SU-DHL-6 (cell line): Measurements from ENCODE around the gene PTPRN2.

ENCODE experiments used
- H2AFZ ChIP-seq: fragments of 200-600 bp; sonication (generic); 2 replicates; pipeline ENCODE4 v1.6.1; 2014; ENCODE audit warnings: low read depth, mild to moderate bottlenecking, moderate library complexity, mixed read lengths, antibody characterized with exemption, low read length; ENCODE audit not compliant: severe bottlenecking
- H3F3A ChIP-seq: fragments of 200-600 bp; shearing (Covaris generic); 2 replicates; pipeline ENCODE4 v1.6.0; 2016; ENCODE audit warnings: antibody characterized with exemption, mild to moderate bottlenecking; ENCODE audit not compliant: insufficient read depth
- H3K27ac ChIP-seq: fragments of 200-600 bp; sonication (generic); 2 replicates; pipeline ENCODE4 v1.5.1; 2016; ENCODE audit warnings: low read depth, mild to moderate bottlenecking, low read length, moderate library complexity, mixed read lengths
- H3K27me3 ChIP-seq: fragments of 200-600 bp; sonication (generic), shearing (Covaris generic); 2 replicates; pipeline ENCODE4 v1.6.0; 2014; ENCODE audit warnings: mild to moderate bottlenecking, low read length
- H3K36me3 ChIP-seq: fragments of 200-600 bp; sonication (generic); 2 replicates; pipeline ENCODE4 v1.6.1; 2014; ENCODE audit warnings: mild to moderate bottlenecking, low read length, mixed read lengths
- H3K4me2 ChIP-seq: fragments of 300-600, 200-600 bp; shearing (Covaris generic), sonication (generic); 2 replicates; pipeline ENCODE4 v1.6.0; 2014; ENCODE audit warnings: low read length, low read depth, mild to moderate bottlenecking; ENCODE audit not compliant: poor library complexity, severe bottlenecking
- H3K4me3 ChIP-seq: fragments of 200-600 bp; sonication (generic); 2 replicates; pipeline ENCODE4 v1.5.1; 2014; ENCODE audit warnings: antibody characterized with exemption, low read length, mild to moderate bottlenecking, mixed read lengths; ENCODE audit not compliant: insufficient read depth, poor library complexity, severe bottlenecking
- H3K79me2 ChIP-seq: fragments of 200-600 bp; sonication (generic); 2 replicates; pipeline ENCODE4 v1.6.1; 2014; ENCODE audit warnings: mild to moderate bottlenecking, low read length, moderate library complexity; ENCODE audit not compliant: insufficient read depth
- H3K9ac ChIP-seq: fragments of 200-600 bp; sonication (generic); 2 replicates; pipeline ENCODE4 v1.7.0; 2014; ENCODE audit warnings: mild to moderate bottlenecking, low read length
- H3K9me2 ChIP-seq: fragments of 200-600 bp; sonication (generic); replicated peaks from 2 replicates; pipeline ENCODE4 v1.6.1; 2014; ENCODE audit warnings: low read length; ENCODE audit not compliant: insufficient read depth
- H3K9me3 ChIP-seq: fragments of 200-600 bp; sonication (generic); 2 replicates; pipeline ENCODE4 v1.6.1; 2014; ENCODE audit warnings: low read length, mixed read lengths; ENCODE audit not compliant: insufficient read depth
- H4K20me1 ChIP-seq: fragments of 200-600 bp; sonication (generic); 2 replicates; pipeline ENCODE4 v1.6.1; 2014; ENCODE audit warnings: low read depth, mild to moderate bottlenecking, antibody characterized with exemption, low read length, moderate library complexity, mixed read lengths
- CTCF ChIP-seq: fragments of 200-600 bp; sonication (generic); IDR thresholded peaks from one replicate; pipeline ENCODE4 v1.5.1; 2017; ENCODE audit warnings: antibody characterized with exemption, mild to moderate bottlenecking, low read length, moderate library complexity; ENCODE audit not compliant: insufficient read depth, poor library complexity, severe bottlenecking
- EZH2phosphoT487 ChIP-seq: fragments of 200-600 bp; sonication (generic), shearing (Covaris generic); conservative IDR thresholded peaks from 2 replicates; pipeline ENCODE4 v1.6.1; 2018; ENCODE audit warnings: mild to moderate bottlenecking, antibody characterized with exemption, low read length, moderate library complexity, mixed read lengths

Gene PTPRN2

GRCh38 chr7:158277219-158278141 lies 310.1 kb downstream of the PTPRN2 start:
- no peaks in the 10 kb centered on the region for H4K20me1 ChIP-seq
- no peak overlapping the region for H3K4me3 ChIP-seq
- H3K4me2 ChIP-seq: no peak overlapping the region
- no peaks in the 10 kb centered on the region for H3K27me3 ChIP-seq
- no peak for TF ChIP-seq EZH2phosphoT487
- no peak overlapping the region for H3K9ac ChIP-seq
- no peaks in the 10 kb centered on the region for H3K9me3 ChIP-seq
- no peaks in the 10 kb centered on the region for H3K9me2 ChIP-seq
- no peak overlapping the region for H2AFZ ChIP-seq
- H3K27ac ChIP-seq: no peak overlapping the region
- no peaks in the 10 kb centered on the region for H3K79me2 ChIP-seq
- H3K36me3 ChIP-seq: no peaks in the 10 kb centered on the region
- no peaks in the 10 kb centered on the region for H3F3A ChIP-seq

- Histone ChIP-seq H3K9me3 (no peaks in the 10 kb centered on the region), H3K27ac (no peak overlapping the region), H4K20me1 (no peaks in the 10 kb centered on the region), H3K27me3 (no peaks in the 10 kb centered on the region), H3K9me2 (no peaks in the 10 kb centered on the region), H3K4me2 (no peak overlapping the region), H3F3A (no peaks in the 10 kb centered on the region), H3K9ac (no peak overlapping the region), H3K4me3 (no peak overlapping the region), H2AFZ (no peak overlapping the region), H3K36me3 (no peaks in the 10 kb centered on the region), H3K79me2 (no peaks in the 10 kb centered on the region)
- TF ChIP-seq CTCF: no peak
- no peak for TF ChIP-seq EZH2phosphoT487
Measured at GRCh38 chr7:158276414-158277218, 311.0 kb downstream of the PTPRN2 start.

- Histone ChIP-seq H3K27ac (no peak overlapping the region), H3K27me3 (no peaks in the 10 kb centered on the region), H3K9me3 (no peaks in the 10 kb centered on the region)
Measured at GRCh38 chr7:158275711-158276413, 311.8 kb downstream of the PTPRN2 start.

More at GRCh38 chr7:158275711-158276413, 311.8 kb downstream of the PTPRN2 start:
- H3F3A ChIP-seq: no peaks in the 10 kb centered on the region
- H4K20me1 ChIP-seq: no peaks in the 10 kb centered on the region
- no peak for TF ChIP-seq EZH2phosphoT487
- TF ChIP-seq CTCF: no peak
- no peaks in the 10 kb centered on the region for H3K9me2 ChIP-seq
- no peak overlapping the region for H3K4me3 ChIP-seq
- no peak overlapping the region for H3K4me2 ChIP-seq
- H3K9ac ChIP-seq: no peak overlapping the region
- no peaks in the 10 kb centered on the region for H3K79me2 ChIP-seq
- no peaks in the 10 kb centered on the region for H3K36me3 ChIP-seq
- no peak overlapping the region for H2AFZ ChIP-seq
